ENCODE results near the gene NRCAM. TPM values are rescaled to one million over a fixed set of nuclear protein-coding genes. Genes with fewer than 3 reads are reported as not detected.
"Not testable (repeated sequence)": the region's sequence is repeated elsewhere in the genome, so short reads cannot be mapped to it uniquely, and the experiment has no call there.

Gene NRCAM
- total RNA-seq, 5 donors from 2014 or later (not counting 1 experiment from before 2014, with no cell fraction given), result 3.1 to 10.7 (median 5.0) TPM

DNA sequence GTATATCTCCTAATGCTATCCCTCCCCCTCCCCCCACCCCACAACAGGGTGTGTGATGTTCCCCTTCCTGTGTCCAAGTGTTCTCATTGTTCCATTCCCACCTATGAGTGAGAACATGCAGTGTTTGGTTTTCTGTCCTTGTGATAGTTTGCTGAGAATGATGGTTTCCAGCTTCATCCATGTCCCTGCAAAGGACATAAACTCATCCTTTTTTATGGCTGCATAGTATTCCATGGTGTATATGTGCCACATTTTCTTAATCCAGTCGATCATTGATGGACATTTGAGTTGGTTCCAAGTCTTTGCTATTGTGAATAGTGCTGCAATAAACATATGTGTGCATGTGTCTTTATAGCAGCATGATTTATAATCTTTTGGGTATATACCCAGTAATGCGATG, 68.5 kb downstream of the NRCAM start:
- H3K4me1 Mint-ChIP-seq; H3K4me3 ChIP-seq (ENCODE audit: control insufficient read depth in 1 of 2, extremely low read depth in 1 of 2, low read length in 1 of 2); CTCF ChIA-PET; H3K27me3 ChIP-seq (replicated peaks in 1 of 2; ENCODE audit: control insufficient read depth in 2 of 2, extremely low read depth in 1 of 2, insufficient read depth in 2 of 2, low read length in 1 of 2); H3K9me3 Mint-ChIP-seq; POLR2A ChIA-PET; ATAC-seq (replicated peaks in 1 of 4); H3K9me3 ChIP-seq; H3K27ac ChIP-seq (ENCODE audit: low read length); H3K36me3 ChIP-seq (ENCODE audit: control insufficient read depth in 2 of 2, extremely low read depth in 1 of 2, insufficient read depth in 1 of 2, low read length in 1 of 2); H3K4me3 Mint-ChIP-seq; H3K36me3 Mint-ChIP-seq; DNase-seq; H3K27ac Mint-ChIP-seq; H3K4me1 ChIP-seq (ENCODE audit: control insufficient read depth in 1 of 2, extremely low read depth in 1 of 2, insufficient read depth in 2 of 2, low read length in 2 of 2); H3K27me3 Mint-ChIP-seq: not testable (repeated sequence)
- no CpG with 5 or more reads among the region's 2 CpGs for WGBS (ENCODE audit: insufficient coverage)

DNA sequence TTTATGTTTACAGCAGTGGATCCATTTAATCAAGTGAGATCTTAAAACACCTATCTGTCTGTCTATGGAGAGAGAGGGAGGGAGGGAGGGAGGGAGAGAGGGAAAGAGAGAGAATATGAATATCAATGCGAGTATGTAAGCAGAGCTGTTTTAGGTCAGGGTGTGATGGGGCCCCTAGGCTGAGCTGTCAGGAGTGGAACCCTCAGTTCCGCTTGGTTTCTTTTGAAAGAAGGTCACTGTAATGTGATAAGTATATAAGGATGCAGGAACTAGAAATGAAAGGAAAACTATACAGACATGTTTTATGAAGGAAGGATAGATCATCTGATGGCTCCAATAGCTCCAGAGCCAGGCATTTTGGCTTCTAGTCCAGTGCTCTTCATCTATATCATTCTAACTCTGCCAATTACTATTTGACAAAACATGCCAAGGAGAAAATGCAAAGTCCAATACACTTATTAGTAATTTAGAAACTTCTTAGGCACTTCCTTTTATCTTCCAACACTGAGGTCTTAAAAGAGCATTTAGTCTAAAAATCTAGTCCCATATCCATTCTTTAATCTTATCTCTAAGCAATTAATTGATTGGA, 70.3 kb downstream of the NRCAM start:
- peaks cover 0 to 8% (median 5%) of the 10 kb centered on the region in 3 donors for H3K9me3 Mint-ChIP-seq
- H3K4me1 Mint-ChIP-seq, result no peaks in the 10 kb centered on the region
- H3K4me3 ChIP-seq (ENCODE audit: control insufficient read depth in 1 of 2, extremely low read depth in 1 of 2, low read length in 1 of 2), result no peak overlapping the region
- no peak overlapping the region for H3K4me3 Mint-ChIP-seq
- H3K27ac ChIP-seq (ENCODE audit: low read length), result no peak overlapping the region
- H3K27ac Mint-ChIP-seq, result no peak overlapping the region
- peaks cover 0 to 3% of the 10 kb centered on the region in 2 donors for H3K27me3 Mint-ChIP-seq
- H3K27me3 ChIP-seq (replicated peaks in 1 of 2; ENCODE audit: control insufficient read depth in 2 of 2, extremely low read depth in 1 of 2, insufficient read depth in 2 of 2, low read length in 1 of 2), result peaks cover 4 to 5% of the 10 kb centered on the region in 2 experiments
- no peaks in the 10 kb centered on the region for H3K9me3 ChIP-seq
- no peak for DNase-seq
- WGBS (ENCODE audit: insufficient coverage), result 76% methylated on average over 2 of the region's 2 CpGs
- no peaks in the 10 kb centered on the region for H3K4me1 ChIP-seq (ENCODE audit: control insufficient read depth in 1 of 2, extremely low read depth in 1 of 2, insufficient read depth in 2 of 2, low read length in 2 of 2)
- no peak for ATAC-seq (replicated peaks in 1 of 4)
- H3K36me3 Mint-ChIP-seq, result no peaks in the 10 kb centered on the region
- CTCF ChIA-PET, result no interaction called here
- POLR2A ChIA-PET, result no interaction called here
- no peaks in the 10 kb centered on the region for H3K36me3 ChIP-seq (ENCODE audit: control insufficient read depth in 2 of 2, extremely low read depth in 1 of 2, insufficient read depth in 1 of 2, low read length in 1 of 2)

DNA sequence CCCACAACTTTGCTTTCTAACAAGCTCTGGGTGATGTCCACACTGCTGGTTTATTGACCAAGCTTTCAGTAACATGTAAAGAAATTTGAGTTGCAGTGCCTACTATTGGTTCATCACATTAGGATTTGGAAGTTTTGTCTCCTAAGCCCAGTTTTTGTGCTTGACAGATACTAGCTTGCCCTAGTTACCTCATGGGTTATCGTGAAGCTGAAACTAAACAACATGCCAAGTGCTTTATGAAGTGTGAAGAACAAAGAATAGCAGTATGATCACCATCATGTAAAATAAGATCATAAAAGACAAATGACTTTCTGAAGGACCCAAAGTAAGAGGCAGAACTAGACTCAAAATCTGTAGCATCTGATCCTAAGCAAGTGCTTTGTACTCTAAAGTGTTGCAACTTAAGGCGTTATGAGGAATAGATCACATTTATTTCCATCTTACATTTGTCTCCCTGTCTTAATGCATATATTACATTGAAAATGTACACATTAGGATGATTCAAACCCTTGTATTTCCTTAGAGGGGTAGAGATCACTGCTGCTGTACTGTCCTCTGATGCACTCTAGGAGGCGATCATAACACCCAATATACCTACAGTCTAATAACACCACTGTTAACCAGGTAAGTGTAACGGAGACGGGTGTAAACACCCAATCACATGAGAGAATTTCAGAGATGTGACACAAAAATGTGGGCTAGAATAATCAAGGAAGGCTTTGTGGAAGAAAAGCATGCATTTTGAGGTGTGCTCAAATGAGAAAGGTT, 71.3 kb downstream of the NRCAM start:
- POLR2A ChIA-PET, result no interaction called here
- Mint-ChIP-seq H3K27ac (no peak overlapping the region), H3K27me3 (peaks cover 0 to 3% of the 10 kb centered on the region in 2 donors), H3K4me3 (no peak overlapping the region), H3K4me1 (no peaks in the 10 kb centered on the region), H3K9me3 (no peaks in the 10 kb centered on the region), H3K36me3 (no peaks in the 10 kb centered on the region)
- no peak for DNase-seq
- peaks cover 4 to 5% of the 10 kb centered on the region in 2 experiments for H3K27me3 ChIP-seq (replicated peaks in 1 of 2; ENCODE audit: control insufficient read depth in 2 of 2, extremely low read depth in 1 of 2, insufficient read depth in 2 of 2, low read length in 1 of 2)
- no peaks in the 10 kb centered on the region for H3K36me3 ChIP-seq (ENCODE audit: control insufficient read depth in 2 of 2, extremely low read depth in 1 of 2, insufficient read depth in 1 of 2, low read length in 1 of 2)
- no peak for ATAC-seq (replicated peaks in 1 of 4)
- no peaks in the 10 kb centered on the region for H3K9me3 ChIP-seq
- no peak overlapping the region for H3K27ac ChIP-seq (ENCODE audit: low read length)
- H3K4me3 ChIP-seq (ENCODE audit: control insufficient read depth in 1 of 2, extremely low read depth in 1 of 2, low read length in 1 of 2), result no peak overlapping the region
- CTCF ChIA-PET, result interaction anchor here in 1 of 2 donors (0.6 kb wide), 1 partner anchor 1909 kb away, joined by 3 read pairs; no protein-coding TSS in a partner anchor
- 76% methylated on average over 2 of the region's 5 CpGs for WGBS (ENCODE audit: insufficient coverage)
- H3K4me1 ChIP-seq (ENCODE audit: control insufficient read depth in 1 of 2, extremely low read depth in 1 of 2, insufficient read depth in 2 of 2, low read length in 2 of 2), result no peaks in the 10 kb centered on the region

- no peak overlapping the region for H3K4me3 ChIP-seq (ENCODE audit: control insufficient read depth in 1 of 2, extremely low read depth in 1 of 2, low read length in 1 of 2)
- H3K27ac ChIP-seq (ENCODE audit: low read length), result no peak overlapping the region
- no peak overlapping the region for H3K4me3 Mint-ChIP-seq
- ChIA-PET POLR2A (no interaction called here), CTCF (interaction anchor here in 1 of 2 donors (0.6 kb wide), 1 partner anchor 115 kb away, joined by 3 read pairs; no protein-coding TSS in a partner anchor)
- ATAC-seq (replicated peaks in 1 of 4) (no peak), DNase-seq (no peak)
- WGBS (ENCODE audit: insufficient coverage), result no CpG with 5 or more reads among the region's 1 CpG
- H3K27me3 Mint-ChIP-seq, result peaks cover 0 to 7% of the 10 kb centered on the region in 2 donors
- peaks cover 4 to 5% of the 10 kb centered on the region in 2 experiments for H3K27me3 ChIP-seq (replicated peaks in 1 of 2; ENCODE audit: control insufficient read depth in 2 of 2, extremely low read depth in 1 of 2, insufficient read depth in 2 of 2, low read length in 1 of 2)
- H3K9me3 Mint-ChIP-seq, result no peaks in the 10 kb centered on the region
- no peaks in the 10 kb centered on the region for H3K4me1 Mint-ChIP-seq
- no peaks in the 10 kb centered on the region for H3K36me3 Mint-ChIP-seq
- H3K9me3 ChIP-seq, result no peaks in the 10 kb centered on the region
- H3K27ac Mint-ChIP-seq, result no peak overlapping the region
- H3K36me3 ChIP-seq (ENCODE audit: control insufficient read depth in 2 of 2, extremely low read depth in 1 of 2, insufficient read depth in 1 of 2, low read length in 1 of 2), result no peaks in the 10 kb centered on the region
- H3K4me1 ChIP-seq (ENCODE audit: control insufficient read depth in 1 of 2, extremely low read depth in 1 of 2, insufficient read depth in 2 of 2, low read length in 2 of 2), result no peaks in the 10 kb centered on the region
Observed at GRCh38 chr7:108382932-108383331, 73.3 kb downstream of the NRCAM start.

GRCh38 chr7:108380517-108380916, 75.7 kb downstream of the NRCAM start:
- Histone ChIP-seq H3K27me3 (replicated peaks in 1 of 2; ENCODE audit: control insufficient read depth in 2 of 2, extremely low read depth in 1 of 2, insufficient read depth in 2 of 2, low read length in 1 of 2) (peaks cover 4 to 8% of the 10 kb centered on the region in 2 experiments), H3K9me3 (no peaks in the 10 kb centered on the region), H3K27ac (ENCODE audit: low read length) (no peak overlapping the region), H3K4me1 (ENCODE audit: control insufficient read depth in 1 of 2, extremely low read depth in 1 of 2, insufficient read depth in 2 of 2, low read length in 2 of 2) (no peaks in the 10 kb centered on the region), H3K36me3 (ENCODE audit: control insufficient read depth in 2 of 2, extremely low read depth in 1 of 2, insufficient read depth in 1 of 2, low read length in 1 of 2) (no peaks in the 10 kb centered on the region), H3K4me3 (ENCODE audit: control insufficient read depth in 1 of 2, extremely low read depth in 1 of 2, low read length in 1 of 2) (no peak overlapping the region)
- DNase-seq (no peak), ATAC-seq (replicated peaks in 1 of 4) (no peak)
- H3K4me3 Mint-ChIP-seq, result no peak overlapping the region
- no peaks in the 10 kb centered on the region for H3K9me3 Mint-ChIP-seq
- H3K27me3 Mint-ChIP-seq, result peaks cover 0 to 7% of the 10 kb centered on the region in 2 donors
- no peak overlapping the region for H3K27ac Mint-ChIP-seq
- H3K36me3 Mint-ChIP-seq, result no peaks in the 10 kb centered on the region
- H3K4me1 Mint-ChIP-seq, result no peaks in the 10 kb centered on the region
- CTCF ChIA-PET, result no interaction called here
- POLR2A ChIA-PET, result no interaction called here

- Histone ChIP-seq H3K4me1 (ENCODE audit: control insufficient read depth in 1 of 2, extremely low read depth in 1 of 2, insufficient read depth in 2 of 2, low read length in 2 of 2) (no peaks in the 10 kb centered on the region), H3K36me3 (ENCODE audit: control insufficient read depth in 2 of 2, extremely low read depth in 1 of 2, insufficient read depth in 1 of 2, low read length in 1 of 2) (no peaks in the 10 kb centered on the region), H3K4me3 (ENCODE audit: control insufficient read depth in 1 of 2, extremely low read depth in 1 of 2, low read length in 1 of 2) (no peak overlapping the region), H3K27ac (ENCODE audit: low read length) (no peak overlapping the region), H3K27me3 (replicated peaks in 1 of 2; ENCODE audit: control insufficient read depth in 2 of 2, extremely low read depth in 1 of 2, insufficient read depth in 2 of 2, low read length in 1 of 2) (peaks cover 0 to 5% of the 10 kb centered on the region in 2 experiments), H3K9me3 (no peaks in the 10 kb centered on the region)
- Mint-ChIP-seq H3K4me3 (no peak overlapping the region), H3K27me3 (peaks cover 4 to 7% of the 10 kb centered on the region in 2 donors), H3K27ac (no peak overlapping the region), H3K36me3 (no peaks in the 10 kb centered on the region), H3K9me3 (no peaks in the 10 kb centered on the region), H3K4me1 (no peaks in the 10 kb centered on the region)
- ATAC-seq (replicated peaks in 1 of 4) (no peak), DNase-seq (no peak)
- CTCF ChIA-PET, result no interaction called here
- POLR2A ChIA-PET, result no interaction called here
Observed at GRCh38 chr7:108376206-108376605, 80.0 kb downstream of the NRCAM start.

Data from T-cell (primary cell).